ENCODE results near the gene THSD4. TPM values are rescaled to one million over a fixed set of nuclear protein-coding genes. Genes with fewer than 3 reads are reported as not detected.
"Not testable (repeated sequence)": the region's sequence is repeated elsewhere in the genome, so short reads cannot be mapped to it uniquely, and the experiment has no call there.

THSD4 gene
- polyA plus RNA-seq, 1 donor from 2014 or later: 0.46 TPM

DNA sequence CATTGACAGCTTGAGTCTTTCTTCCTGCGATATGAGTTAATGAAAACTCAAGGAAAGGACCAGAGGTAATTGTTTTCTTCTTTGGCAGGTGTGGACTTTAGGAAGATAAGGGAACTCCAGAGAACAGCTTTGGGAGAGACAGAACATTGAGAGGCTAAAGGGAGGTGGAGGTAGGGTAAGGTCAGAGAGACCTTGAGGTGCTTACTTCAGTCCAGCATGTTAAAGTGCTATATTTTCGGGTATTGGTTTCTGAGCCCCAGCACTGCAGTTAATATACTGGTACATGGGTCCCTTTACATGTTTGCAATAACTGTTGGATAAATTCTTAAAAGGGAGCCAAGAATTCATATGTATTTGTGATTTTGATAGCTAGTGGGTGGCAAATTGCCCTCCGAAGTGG lies 322.1 kb downstream of the THSD4 start:
- H3K79me2 ChIP-seq (replicated peaks; ENCODE audit: insufficient read depth, low read length): no peaks in the 10 kb centered on the region
- H3F3A ChIP-seq (ENCODE audit: insufficient read depth, low read length, poor library complexity, severe bottlenecking): no peaks in the 10 kb centered on the region
- H3K9me2 ChIP-seq (ENCODE audit: insufficient read depth, low read length): no peaks in the 10 kb centered on the region
- no peak overlapping the region for H3K4me2 ChIP-seq (ENCODE audit: low read length)
- H3K27ac ChIP-seq (ENCODE audit: low read length): no peak overlapping the region
- no peaks in the 10 kb centered on the region for H3K27me3 ChIP-seq (ENCODE audit: insufficient read depth, low read depth, low read length)
- H3K36me3 ChIP-seq (ENCODE audit: insufficient read depth, low read length): no peaks in the 10 kb centered on the region
- H3K4me3 ChIP-seq (ENCODE audit: low read length): no peak overlapping the region
- no peaks in the 10 kb centered on the region for H3K9me3 ChIP-seq (ENCODE audit: low read length)
- H2AFZ ChIP-seq (ENCODE audit: low read depth, low read length): no peak overlapping the region
- no peaks in the 10 kb centered on the region for H4K20me1 ChIP-seq (ENCODE audit: insufficient read depth)
- H3K9ac ChIP-seq (ENCODE audit: low read length): no peak overlapping the region
- TF ChIP-seq, protein P1, sequence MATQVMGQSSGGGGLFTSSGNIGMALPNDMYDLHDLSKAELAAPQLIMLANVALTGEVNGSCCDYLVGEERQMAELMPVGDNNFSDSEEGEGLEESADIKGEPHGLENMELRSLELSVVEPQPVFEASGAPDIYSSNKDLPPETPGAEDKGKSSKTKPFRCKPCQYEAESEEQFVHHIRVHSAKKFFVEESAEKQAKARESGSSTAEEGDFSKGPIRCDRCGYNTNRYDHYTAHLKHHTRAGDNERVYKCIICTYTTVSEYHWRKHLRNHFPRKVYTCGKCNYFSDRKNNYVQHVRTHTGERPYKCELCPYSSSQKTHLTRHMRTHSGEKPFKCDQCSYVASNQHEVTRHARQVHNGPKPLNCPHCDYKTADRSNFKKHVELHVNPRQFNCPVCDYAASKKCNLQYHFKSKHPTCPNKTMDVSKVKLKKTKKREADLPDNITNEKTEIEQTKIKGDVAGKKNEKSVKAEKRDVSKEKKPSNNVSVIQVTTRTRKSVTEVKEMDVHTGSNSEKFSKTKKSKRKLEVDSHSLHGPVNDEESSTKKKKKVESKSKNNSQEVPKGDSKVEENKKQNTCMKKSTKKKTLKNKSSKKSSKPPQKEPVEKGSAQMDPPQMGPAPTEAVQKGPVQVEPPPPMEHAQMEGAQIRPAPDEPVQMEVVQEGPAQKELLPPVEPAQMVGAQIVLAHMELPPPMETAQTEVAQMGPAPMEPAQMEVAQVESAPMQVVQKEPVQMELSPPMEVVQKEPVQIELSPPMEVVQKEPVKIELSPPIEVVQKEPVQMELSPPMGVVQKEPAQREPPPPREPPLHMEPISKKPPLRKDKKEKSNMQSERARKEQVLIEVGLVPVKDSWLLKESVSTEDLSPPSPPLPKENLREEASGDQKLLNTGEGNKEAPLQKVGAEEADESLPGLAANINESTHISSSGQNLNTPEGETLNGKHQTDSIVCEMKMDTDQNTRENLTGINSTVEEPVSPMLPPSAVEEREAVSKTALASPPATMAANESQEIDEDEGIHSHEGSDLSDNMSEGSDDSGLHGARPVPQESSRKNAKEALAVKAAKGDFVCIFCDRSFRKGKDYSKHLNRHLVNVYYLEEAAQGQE (IDR thresholded peaks at IDR 0.05; ENCODE audit: borderline replicate concordance): no peak
- TF ChIP-seq, protein P2, sequence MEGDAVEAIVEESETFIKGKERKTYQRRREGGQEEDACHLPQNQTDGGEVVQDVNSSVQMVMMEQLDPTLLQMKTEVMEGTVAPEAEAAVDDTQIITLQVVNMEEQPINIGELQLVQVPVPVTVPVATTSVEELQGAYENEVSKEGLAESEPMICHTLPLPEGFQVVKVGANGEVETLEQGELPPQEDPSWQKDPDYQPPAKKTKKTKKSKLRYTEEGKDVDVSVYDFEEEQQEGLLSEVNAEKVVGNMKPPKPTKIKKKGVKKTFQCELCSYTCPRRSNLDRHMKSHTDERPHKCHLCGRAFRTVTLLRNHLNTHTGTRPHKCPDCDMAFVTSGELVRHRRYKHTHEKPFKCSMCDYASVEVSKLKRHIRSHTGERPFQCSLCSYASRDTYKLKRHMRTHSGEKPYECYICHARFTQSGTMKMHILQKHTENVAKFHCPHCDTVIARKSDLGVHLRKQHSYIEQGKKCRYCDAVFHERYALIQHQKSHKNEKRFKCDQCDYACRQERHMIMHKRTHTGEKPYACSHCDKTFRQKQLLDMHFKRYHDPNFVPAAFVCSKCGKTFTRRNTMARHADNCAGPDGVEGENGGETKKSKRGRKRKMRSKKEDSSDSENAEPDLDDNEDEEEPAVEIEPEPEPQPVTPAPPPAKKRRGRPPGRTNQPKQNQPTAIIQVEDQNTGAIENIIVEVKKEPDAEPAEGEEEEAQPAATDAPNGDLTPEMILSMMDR (IDR thresholded peaks at IDR 0.05; ENCODE audit: poor library complexity, severe bottlenecking): no peak
- TF ChIP-seq EP300 (conservative IDR thresholded peaks at IDR 0.05; ENCODE audit: poor library complexity, severe bottlenecking): no peak
- no peak for TF ChIP-seq MXI1 (conservative IDR thresholded peaks at IDR 0.05; ENCODE audit: poor library complexity, severe bottlenecking)
- no peak for TF ChIP-seq SMC3 (conservative IDR thresholded peaks at IDR 0.05; ENCODE audit: poor library complexity)

DNA sequence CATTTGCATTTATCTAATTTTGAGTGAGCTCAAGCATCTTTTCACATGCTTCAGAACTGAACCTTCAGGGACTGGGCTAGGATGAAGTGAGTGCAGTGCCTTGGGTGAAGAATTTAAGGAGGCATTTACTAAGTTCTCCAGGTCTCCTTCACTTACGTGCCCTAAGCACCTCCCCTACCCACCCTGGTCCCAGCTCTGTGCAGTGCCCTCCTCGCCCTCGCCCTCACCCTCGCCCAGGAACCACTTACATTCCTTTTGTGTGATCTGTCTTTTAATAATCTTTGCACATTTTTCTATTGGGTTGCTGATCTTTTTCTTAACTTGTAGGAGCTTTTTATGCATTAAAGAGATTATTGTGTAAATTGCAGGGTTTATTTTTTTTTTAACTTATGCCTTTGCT lies 322.6 kb downstream of the THSD4 start:
- Histone ChIP-seq H3K27ac (ENCODE audit: low read length) (no peak overlapping the region), H3K9ac (ENCODE audit: low read length) (no peak overlapping the region), H2AFZ (ENCODE audit: low read depth, low read length) (no peak overlapping the region), H3K27me3 (ENCODE audit: insufficient read depth, low read depth, low read length) (no peaks in the 10 kb centered on the region), H3F3A (ENCODE audit: insufficient read depth, low read length, poor library complexity, severe bottlenecking) (no peaks in the 10 kb centered on the region), H3K4me2 (ENCODE audit: low read length) (no peak overlapping the region), H3K79me2 (replicated peaks; ENCODE audit: insufficient read depth, low read length) (no peaks in the 10 kb centered on the region), H4K20me1 (ENCODE audit: insufficient read depth) (no peaks in the 10 kb centered on the region), H3K9me3 (ENCODE audit: low read length) (no peaks in the 10 kb centered on the region), H3K4me3 (ENCODE audit: low read length) (no peak overlapping the region), H3K36me3 (ENCODE audit: insufficient read depth, low read length) (no peaks in the 10 kb centered on the region), H3K9me2 (ENCODE audit: insufficient read depth, low read length) (no peaks in the 10 kb centered on the region)
- TF ChIP-seq TAF1 (IDR thresholded peaks at IDR 0.05; ENCODE audit: low read depth) (no peak), EP300 (conservative IDR thresholded peaks at IDR 0.05; ENCODE audit: poor library complexity, severe bottlenecking) (no peak), RAD21 (conservative IDR thresholded peaks at IDR 0.05) (no peak), POLR2AphosphoS5 (IDR thresholded peaks at IDR 0.05) (no peak), MXI1 (conservative IDR thresholded peaks at IDR 0.05; ENCODE audit: poor library complexity, severe bottlenecking) (no peak), EZH2 (IDR thresholded peaks at IDR 0.05; ENCODE audit: borderline replicate concordance, insufficient read depth, low read length, poor library complexity, severe bottlenecking) (no peak), SMC3 (conservative IDR thresholded peaks at IDR 0.05; ENCODE audit: poor library complexity) (no peak)
- TF ChIP-seq, protein P2 (IDR thresholded peaks at IDR 0.05; ENCODE audit: poor library complexity, severe bottlenecking): no peak
- TF ChIP-seq, protein P1 (IDR thresholded peaks at IDR 0.05; ENCODE audit: borderline replicate concordance): no peak

DNA sequence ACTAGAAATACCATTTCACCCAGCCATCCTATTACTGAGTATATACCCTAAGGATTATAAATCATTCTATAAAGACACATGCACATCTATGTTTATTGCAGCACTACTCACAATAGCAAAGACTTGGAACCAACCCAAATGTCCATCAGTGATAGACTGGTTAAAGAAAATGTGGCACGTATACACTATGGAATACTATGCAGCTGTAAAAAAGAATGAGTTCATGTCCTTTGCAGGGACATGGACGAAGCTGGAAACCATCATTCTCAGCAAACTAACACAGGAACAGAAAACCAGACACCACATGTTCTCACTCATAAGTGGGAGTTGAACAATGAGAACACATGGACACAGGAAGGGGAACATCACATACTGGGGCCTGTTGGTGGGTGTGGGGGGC lies 324.2 kb downstream of the THSD4 start:
- not testable (repeated sequence) for H3K36me3 ChIP-seq (ENCODE audit: insufficient read depth, low read length); H3K79me2 ChIP-seq (replicated peaks; ENCODE audit: insufficient read depth, low read length); H2AFZ ChIP-seq (ENCODE audit: low read depth, low read length); H3K4me2 ChIP-seq (ENCODE audit: low read length); H3K4me3 ChIP-seq (ENCODE audit: low read length); H4K20me1 ChIP-seq (ENCODE audit: insufficient read depth); H3K27ac ChIP-seq (ENCODE audit: low read length); H3F3A ChIP-seq (ENCODE audit: insufficient read depth, low read length, poor library complexity, severe bottlenecking); H3K27me3 ChIP-seq (ENCODE audit: insufficient read depth, low read depth, low read length); H3K9ac ChIP-seq (ENCODE audit: low read length); H3K9me2 ChIP-seq (ENCODE audit: insufficient read depth, low read length); H3K9me3 ChIP-seq (ENCODE audit: low read length)

Measured in neural cell (in vitro differentiated cells).